Large intestine (tissue), 3 donors: ENCODE measurements around the gene TMEM132E. TPM values are rescaled to one million over a fixed set of nuclear protein-coding genes. Genes with fewer than 3 reads are reported as not detected.
A peak's percentile ranks its signal among the peaks of the same experiment; 100 is the strongest.

Experiments used
- DNase-seq, 2 donors: peaks; one replicate each; pipeline versions ENCODE4 v3.0.0 to v3.0.0-alpha.2; 2013
- H3K27ac ChIP-seq: one replicate; pipeline ENCODE4 v1.5.1; 2013; ENCODE audit warnings: low read length
- H3K27me3 ChIP-seq: 2 replicates; pipeline ENCODE4 v1.6.1; 2013; ENCODE audit warnings: low read length; ENCODE audit not compliant: control insufficient read depth, insufficient read depth
- H3K36me3 ChIP-seq: 2 replicates; pipeline ENCODE4 v1.6.1; 2013; ENCODE audit warnings: low read length; ENCODE audit not compliant: control insufficient read depth, insufficient read depth
- H3K4me1 ChIP-seq: one replicate; pipeline ENCODE4 v1.6.1; 2013; ENCODE audit warnings: low read length; ENCODE audit not compliant: control insufficient read depth, insufficient read depth
- H3K4me3 ChIP-seq: one replicate; pipeline ENCODE4 v1.5.1; 2013; ENCODE audit warnings: low read length
- H3K9me3 ChIP-seq: one replicate; pipeline ENCODE4 v1.6.1; 2013; ENCODE audit warnings: mild to moderate bottlenecking, low read depth, low read length, moderate library complexity; ENCODE audit not compliant: control insufficient read depth
- WGBS: methylation state at CpG from one replicate; pipeline ENCODE4 v1.1.5; 2013; ENCODE audit warnings: low lambda C conversion rate; ENCODE audit not compliant: insufficient coverage; 5-methylcytosine and 5-hydroxymethylcytosine counted together
- polyA plus RNA-seq: library from polyadenylated mRNA; unstranded; fragments of 120-200 nt; gene quantifications from one replicate; pipeline ENCODE4 v1.2.1, GENCODE V29; 2013

TMEM132E gene
- polyA plus RNA-seq, 1 donor = 0.61 TPM

DNA sequence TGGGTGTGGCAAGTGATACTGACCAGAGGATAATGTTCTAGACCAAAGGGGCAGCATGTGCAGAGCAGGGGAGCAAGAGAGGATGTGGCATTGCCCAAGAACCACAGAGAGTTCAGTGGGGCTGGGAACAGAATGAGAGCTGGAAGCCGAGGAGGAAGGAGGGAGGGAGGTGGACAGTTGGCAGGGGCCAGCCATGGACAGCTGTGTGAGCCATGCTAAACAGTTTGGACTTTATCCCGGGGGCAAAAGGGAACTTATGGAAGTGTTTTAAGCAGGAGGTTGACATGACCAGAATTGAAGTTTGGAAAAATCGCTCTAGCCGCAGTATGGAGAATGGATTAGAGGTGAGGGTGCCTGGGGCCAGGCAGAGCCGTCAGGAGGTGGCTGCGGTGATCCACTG, 29.4 kb upstream of the TMEM132E start:
- WGBS = 71% methylated on average over 4 of the region's 6 CpGs
- DNase-seq = no peak
- Histone ChIP-seq H3K4me1 (no peaks in the 10 kb centered on the region), H3K27me3 (no peaks in the 10 kb centered on the region), H3K36me3 (no peaks in the 10 kb centered on the region), H3K27ac (no peak overlapping the region), H3K9me3 (no peaks in the 10 kb centered on the region), H3K4me3 (no peak overlapping the region)

DNA sequence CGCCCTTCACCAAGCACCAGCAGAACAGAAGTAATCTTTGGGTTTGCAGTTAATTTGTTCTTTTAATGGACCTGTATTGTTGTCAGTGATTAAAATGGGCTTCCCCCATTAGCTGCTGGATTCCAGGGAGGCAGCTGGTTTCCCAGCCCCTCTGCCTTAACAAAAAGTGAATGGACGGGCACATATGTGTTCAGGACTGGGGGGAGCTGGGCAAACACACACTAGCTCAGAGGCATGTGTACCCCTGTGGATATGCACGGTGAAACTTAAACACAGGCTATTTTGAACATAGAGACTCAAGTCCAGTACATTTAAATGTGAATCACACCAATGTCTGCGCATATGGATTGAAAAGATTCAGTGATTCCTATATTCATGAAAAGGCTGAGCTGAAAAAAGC, 25.5 kb upstream of the TMEM132E start:
- H3K9me3 ChIP-seq = no peaks in the 10 kb centered on the region
- no peak overlapping the region for H3K4me3 ChIP-seq
- WGBS = 75% methylated on average over 2 of the region's 4 CpGs
- no peak for DNase-seq
- H3K27ac ChIP-seq = no peak overlapping the region
- H3K4me1 ChIP-seq = no peaks in the 10 kb centered on the region
- no peaks in the 10 kb centered on the region for H3K27me3 ChIP-seq
- H3K36me3 ChIP-seq = no peaks in the 10 kb centered on the region

DNA sequence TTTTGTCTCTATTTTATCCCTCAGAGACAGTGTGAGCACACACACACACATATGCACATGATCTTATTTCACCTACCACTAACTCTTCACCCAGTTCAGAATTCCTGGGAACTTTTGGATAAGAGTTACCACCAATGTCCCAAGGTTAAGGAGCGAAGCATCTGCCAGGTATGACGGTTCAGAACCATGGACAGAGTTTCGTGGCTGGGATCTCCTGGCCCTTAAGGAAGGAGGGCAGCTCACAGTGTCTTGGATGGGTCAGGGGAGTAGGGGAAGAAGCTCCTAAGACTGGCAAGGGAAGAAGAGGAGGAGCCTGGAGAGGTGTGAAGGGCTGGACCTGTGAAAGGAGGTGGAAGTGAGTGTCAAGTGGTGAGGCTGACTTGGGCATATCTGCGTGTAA, 23.0 kb upstream of the TMEM132E start:
- H3K9me3 ChIP-seq = no peaks in the 10 kb centered on the region
- H3K27ac ChIP-seq = no peak overlapping the region
- no peaks in the 10 kb centered on the region for H3K36me3 ChIP-seq
- no peaks in the 10 kb centered on the region for H3K4me1 ChIP-seq
- H3K27me3 ChIP-seq = no peaks in the 10 kb centered on the region
- no CpG with 5 or more reads among the region's 4 CpGs for WGBS
- peak in 1 of 2 donors; percentile 15 for DNase-seq
- no peak overlapping the region for H3K4me3 ChIP-seq

DNA sequence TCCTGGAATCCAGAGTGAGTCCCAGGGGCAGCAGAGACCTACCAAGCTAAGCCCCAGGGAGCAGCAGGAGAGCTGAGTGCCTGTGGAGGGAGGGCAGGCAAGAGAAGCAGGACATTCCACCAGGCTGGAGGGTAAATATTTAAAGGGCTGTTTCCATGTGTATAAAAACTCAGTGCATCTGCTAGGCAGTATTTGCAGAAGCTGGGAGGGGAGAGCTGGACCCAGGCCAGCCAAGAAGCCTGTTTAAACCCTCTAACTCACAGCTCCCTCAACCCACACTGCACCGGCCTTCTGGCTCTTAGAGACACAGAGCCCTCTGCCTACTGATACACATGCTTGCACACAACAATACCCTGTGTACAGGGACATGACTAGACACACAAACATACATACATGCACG, 22.5 kb upstream of the TMEM132E start:
- Histone ChIP-seq H3K9me3 (no peaks in the 10 kb centered on the region), H3K27me3 (no peaks in the 10 kb centered on the region), H3K36me3 (no peaks in the 10 kb centered on the region), H3K27ac (no peak overlapping the region), H3K4me1 (no peaks in the 10 kb centered on the region), H3K4me3 (no peak overlapping the region)
- WGBS = no CpG with 5 or more reads among the region's 2 CpGs
- DNase-seq = peak in 1 of 2 donors; percentile 13

DNA sequence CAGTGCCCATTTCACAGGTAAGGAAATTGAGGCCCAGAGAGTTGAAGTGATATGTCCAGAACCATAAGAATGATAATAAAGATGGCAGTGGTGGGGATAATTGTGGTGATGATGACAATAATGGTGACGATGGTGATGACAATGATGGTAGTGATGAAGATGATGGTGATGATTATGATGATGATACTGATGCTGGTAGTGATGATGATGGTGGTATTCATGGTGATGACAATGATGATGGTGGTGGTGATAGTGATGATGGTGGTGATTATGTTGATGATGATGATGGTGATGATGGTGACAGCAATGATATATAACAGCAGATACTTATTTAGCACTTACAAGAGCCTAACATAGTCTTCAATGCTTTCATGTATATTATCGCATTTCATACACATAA, 18.1 kb upstream of the TMEM132E start:
- no peaks in the 10 kb centered on the region for H3K9me3 ChIP-seq
- 0% methylated on average over 1 of the region's 2 CpGs for WGBS
- H3K4me1 ChIP-seq = no peaks in the 10 kb centered on the region
- H3K27me3 ChIP-seq = peaks cover 12% of the 10 kb centered on the region
- no peak for DNase-seq
- no peaks in the 10 kb centered on the region for H3K36me3 ChIP-seq
- H3K27ac ChIP-seq = no peak overlapping the region
- H3K4me3 ChIP-seq = no peak overlapping the region

DNA sequence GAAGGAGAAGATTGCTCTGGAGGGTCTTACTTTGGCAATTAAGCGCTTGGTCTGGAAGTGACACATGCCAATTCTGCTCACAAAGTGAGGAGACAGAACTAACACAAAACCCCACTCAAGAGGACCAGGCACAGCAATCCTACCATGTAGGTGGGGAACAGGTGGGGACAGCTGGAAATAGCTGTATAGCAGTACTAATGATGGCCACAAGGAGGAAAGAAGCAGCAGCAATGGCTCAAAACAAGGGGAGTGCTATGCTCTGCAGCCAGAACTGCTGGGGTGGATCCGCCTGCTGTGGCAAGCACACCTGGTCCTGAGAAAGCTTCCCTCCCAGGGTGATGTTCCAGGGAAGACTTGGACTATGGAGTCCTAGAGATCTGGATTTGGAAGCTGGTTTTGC, 17.0 kb upstream of the TMEM132E start:
- Histone ChIP-seq H3K4me1 (no peaks in the 10 kb centered on the region), H3K4me3 (no peak overlapping the region), H3K9me3 (no peaks in the 10 kb centered on the region), H3K27ac (no peak overlapping the region), H3K27me3 (peaks cover 15% of the 10 kb centered on the region), H3K36me3 (no peaks in the 10 kb centered on the region)
- WGBS = no CpG with 5 or more reads among the region's 2 CpGs
- DNase-seq = no peak

DNA sequence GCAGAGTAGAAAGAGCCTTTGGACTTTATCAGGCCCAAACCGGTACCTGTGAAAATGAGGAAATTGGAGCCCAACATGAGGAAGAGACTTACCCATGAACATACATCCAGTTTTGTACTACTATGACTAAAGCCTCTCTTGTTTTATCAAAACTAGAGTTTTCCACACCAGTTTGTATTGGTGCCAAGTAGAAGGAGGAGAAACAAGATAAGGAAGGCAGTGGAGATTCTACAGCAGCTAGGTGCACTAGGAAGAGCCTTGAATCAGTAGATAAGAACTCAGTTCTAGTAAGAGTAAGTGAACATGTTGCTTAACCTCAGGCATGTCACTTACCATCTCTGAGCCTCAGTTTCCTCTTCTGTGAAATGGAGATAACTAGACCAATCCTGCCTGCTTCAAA, 13.7 kb upstream of the TMEM132E start:
- no peaks in the 10 kb centered on the region for H3K36me3 ChIP-seq
- no peaks in the 10 kb centered on the region for H3K4me1 ChIP-seq
- DNase-seq = no peak
- no peaks in the 10 kb centered on the region for H3K9me3 ChIP-seq
- H3K4me3 ChIP-seq = no peak overlapping the region
- no peak overlapping the region for H3K27ac ChIP-seq
- peaks cover 22% of the 10 kb centered on the region for H3K27me3 ChIP-seq
- no CpG with 5 or more reads among the region's 1 CpG for WGBS

DNA sequence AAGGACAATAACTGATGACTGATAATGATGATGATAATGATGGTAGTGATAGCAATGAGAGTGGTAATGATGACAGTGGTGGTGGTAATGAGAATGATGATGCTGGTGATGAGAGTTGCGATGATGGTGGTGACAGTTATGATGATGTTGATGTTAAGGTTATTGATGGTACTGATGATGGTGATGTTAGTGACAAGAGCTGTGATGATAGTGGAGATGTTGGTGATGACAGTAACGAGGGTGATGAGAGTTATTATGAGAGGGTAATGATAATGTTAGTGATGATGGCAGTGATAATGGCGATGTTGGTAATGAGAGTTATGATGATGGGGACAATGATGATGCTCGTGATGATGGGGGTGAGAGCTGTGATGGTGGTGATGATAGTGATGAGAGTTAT, 13.2 kb upstream of the TMEM132E start:
- DNase-seq = no peak
- no peaks in the 10 kb centered on the region for H3K36me3 ChIP-seq
- peaks cover 26% of the 10 kb centered on the region for H3K27me3 ChIP-seq
- H3K4me1 ChIP-seq = no peaks in the 10 kb centered on the region
- H3K27ac ChIP-seq = no peak overlapping the region
- 100% methylated on average over 3 of the region's 4 CpGs for WGBS
- no peak overlapping the region for H3K4me3 ChIP-seq
- H3K9me3 ChIP-seq = no peaks in the 10 kb centered on the region

DNA sequence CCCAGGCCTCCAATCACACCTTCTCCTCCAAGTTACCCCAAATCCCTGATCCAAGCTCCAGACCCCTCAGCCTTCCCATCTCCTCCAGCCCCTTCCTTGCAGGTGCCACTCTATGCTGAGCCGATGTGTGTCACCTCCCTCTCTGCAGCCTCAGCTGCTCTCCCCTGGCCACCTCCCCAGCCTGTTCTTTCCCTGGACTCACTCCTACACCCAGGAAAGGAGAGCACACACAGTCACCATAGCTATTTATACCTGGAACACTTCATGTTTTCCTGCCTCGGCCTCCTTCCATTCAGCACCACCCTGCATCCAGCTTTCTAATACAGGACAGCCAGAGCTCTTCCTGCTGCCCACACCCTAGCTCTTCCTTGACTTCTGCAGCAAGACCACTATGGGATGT, 12.5 kb upstream of the TMEM132E start:
- H3K27me3 ChIP-seq = peaks cover 32% of the 10 kb centered on the region
- WGBS = no CpG with 5 or more reads among the region's 2 CpGs
- no peak overlapping the region for H3K4me3 ChIP-seq

DNA sequence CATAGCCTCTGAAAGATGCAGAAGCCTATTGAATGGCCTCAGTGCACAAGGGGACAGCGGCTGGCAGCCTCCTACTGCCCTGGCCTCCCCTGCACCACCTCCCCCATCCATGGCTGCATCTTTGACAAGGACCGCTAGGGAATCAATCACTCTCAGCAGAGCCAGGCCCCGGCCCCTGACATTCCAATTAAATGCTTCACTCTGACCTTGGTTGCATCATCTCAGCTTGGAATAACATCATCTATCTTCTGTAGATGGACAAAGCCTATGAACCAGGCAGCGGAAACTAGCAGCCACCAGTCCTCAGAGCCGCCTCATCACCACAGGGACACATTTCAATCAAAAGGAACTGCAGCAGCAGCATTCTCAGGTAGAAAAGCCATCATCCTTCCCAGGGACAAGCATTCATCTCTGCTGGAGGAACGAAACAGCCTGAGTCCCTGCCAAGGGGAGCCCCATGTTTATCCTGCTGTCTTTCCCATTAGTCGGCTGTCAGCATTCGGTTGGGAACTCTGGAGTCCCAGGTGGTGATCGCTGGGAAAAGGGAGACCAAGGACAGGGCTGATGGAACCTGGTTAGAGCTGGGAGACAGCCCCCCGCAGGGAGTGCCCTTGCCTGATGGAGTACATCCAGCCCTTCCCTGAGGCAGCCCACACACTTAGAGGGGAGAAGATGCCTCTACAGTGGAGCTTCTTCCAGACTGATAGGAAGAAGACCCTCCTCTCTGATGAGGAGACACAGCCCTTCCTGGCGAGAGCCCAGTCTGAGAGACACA, 11.5 kb upstream of the TMEM132E start:
- Histone ChIP-seq H3K27me3 (peaks cover 33% of the 10 kb centered on the region), H3K4me1 (no peaks in the 10 kb centered on the region), H3K36me3 (no peaks in the 10 kb centered on the region), H3K27ac (no peak overlapping the region), H3K4me3 (no peak overlapping the region), H3K9me3 (no peaks in the 10 kb centered on the region)
- DNase-seq = no peak
- no CpG with 5 or more reads among the region's 11 CpGs for WGBS

More for the DNA sequence above, 12.5 kb upstream of the TMEM132E start:
- no peaks in the 10 kb centered on the region for H3K9me3 ChIP-seq
- H3K36me3 ChIP-seq = no peaks in the 10 kb centered on the region
- H3K4me1 ChIP-seq = no peaks in the 10 kb centered on the region
- H3K27ac ChIP-seq = no peak overlapping the region
- no peak for DNase-seq

DNA sequence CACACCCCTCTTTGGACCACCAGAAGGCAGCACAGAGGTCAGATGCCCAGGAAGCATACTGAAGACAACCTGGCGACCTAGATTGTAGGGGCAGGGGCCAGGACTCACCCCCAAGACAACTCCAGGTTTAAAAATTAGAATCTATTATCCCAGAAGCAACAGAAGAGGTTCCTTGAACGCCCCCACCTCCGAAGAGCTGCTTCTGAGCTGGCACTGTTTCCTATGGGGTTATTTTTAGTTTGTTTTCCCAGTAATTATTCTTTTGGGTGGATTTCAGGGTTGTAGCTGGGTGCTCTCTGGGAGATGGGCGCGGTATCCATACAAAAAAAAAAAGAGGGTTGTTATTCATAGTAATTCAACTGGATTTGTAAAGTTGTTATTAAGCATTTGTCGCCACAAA, 10.4 kb upstream of the TMEM132E start:
- Histone ChIP-seq H3K27me3 (peaks cover 35% of the 10 kb centered on the region), H3K4me3 (no peak overlapping the region), H3K36me3 (no peaks in the 10 kb centered on the region), H3K4me1 (no peaks in the 10 kb centered on the region), H3K27ac (no peak overlapping the region), H3K9me3 (no peaks in the 10 kb centered on the region)
- 100% methylated on average over 3 of the region's 6 CpGs for WGBS
- DNase-seq = no peak
